Endothelial cell (in vitro differentiated cells): Measurements from ENCODE around the gene FOXA1. TPM values are rescaled to one million over a fixed set of nuclear protein-coding genes. Genes with fewer than 3 reads are reported as not detected.
A peak's percentile ranks its signal among the peaks of the same experiment; 100 is the strongest.

ENCODE experiments used
- DNase-seq: peaks from one replicate; pipeline ENCODE4 v3.0.0; 2021; ENCODE audit warnings: low spot score
- H3K27ac Mint-ChIP-seq: one replicate; pipeline ENCODE4 v1.8.0; 2021; ENCODE audit warnings: mixed read lengths, inconsistent platforms; ENCODE audit not compliant: unreplicated experiment
- H3K27me3 Mint-ChIP-seq: one replicate; pipeline ENCODE4 v1.8.0; 2021; ENCODE audit warnings: mild to moderate bottlenecking, moderate library complexity, mixed read lengths, inconsistent platforms; ENCODE audit not compliant: unreplicated experiment
- H3K36me3 Mint-ChIP-seq: one replicate; pipeline ENCODE4 v1.8.0; 2021; ENCODE audit warnings: mild to moderate bottlenecking, low read depth, mixed read lengths, inconsistent platforms; ENCODE audit not compliant: unreplicated experiment
- H3K4me1 Mint-ChIP-seq: one replicate; pipeline ENCODE4 v1.8.0; 2021; ENCODE audit warnings: mild to moderate bottlenecking, mixed read lengths, inconsistent platforms; ENCODE audit not compliant: unreplicated experiment
- H3K4me3 Mint-ChIP-seq: one replicate; pipeline ENCODE4 v1.8.0; 2021; ENCODE audit warnings: mild to moderate bottlenecking, mixed read lengths, inconsistent platforms; ENCODE audit not compliant: unreplicated experiment
- H3K9me3 Mint-ChIP-seq: one replicate; pipeline ENCODE4 v1.8.0; 2021; ENCODE audit warnings: mixed read lengths, inconsistent platforms; ENCODE audit not compliant: unreplicated experiment
- CTCF ChIP-seq: fragments of 200-600 bp; sonication (generic); IDR thresholded peaks from one replicate; pipeline ENCODE4 v1.5.0; 2021; ENCODE audit warnings: antibody characterized with exemption; ENCODE audit not compliant: unreplicated experiment
- total RNA-seq: library from RNA; stranded (reverse); fragmentation: NEBNext Ultra II Directional; extraction: Animal tissue kit (Norgen Biotek cat#: 25700); gene quantifications from one replicate; pipeline ENCODE4 v1.2.1, GENCODE V29; 2021; ENCODE audit not compliant: unreplicated experiment

The FOXA1 gene
- total RNA-seq, 1 donor from 2014 or later = 5.2 TPM

GRCh38 chr14:37598747-37599506 is 3.9 kb upstream of the FOXA1 start:
- peaks cover 47% of the 10 kb centered on the region for H3K27me3 Mint-ChIP-seq
- no peaks in the 10 kb centered on the region for H3K9me3 Mint-ChIP-seq
- peaks cover 20% of the 10 kb centered on the region for H3K4me1 Mint-ChIP-seq
- no peak for DNase-seq
- TF ChIP-seq CTCF = no peak
- H3K36me3 Mint-ChIP-seq = peaks cover 4% of the 10 kb centered on the region
- no peak overlapping the region for H3K27ac Mint-ChIP-seq
- peak overlapping the region; percentile 81 for H3K4me3 Mint-ChIP-seq

- no peak for DNase-seq
- no peak for TF ChIP-seq CTCF
- H3K9me3 Mint-ChIP-seq = no peaks in the 10 kb centered on the region
- peaks cover 5% of the 10 kb centered on the region for H3K36me3 Mint-ChIP-seq
- H3K4me3 Mint-ChIP-seq = peak overlapping the region; percentile 51
- peaks cover 21% of the 10 kb centered on the region for H3K4me1 Mint-ChIP-seq
- H3K27ac Mint-ChIP-seq = no peak overlapping the region
- H3K27me3 Mint-ChIP-seq = peaks cover 47% of the 10 kb centered on the region
These were observed 3.1 kb upstream of the FOXA1 start for GRCh38 chr14:37597914-37598746.

GRCh38 chr14:37597538-37597913 is 2.5 kb upstream of the FOXA1 start:
- H3K27me3 Mint-ChIP-seq = peaks cover 50% of the 10 kb centered on the region
- H3K4me1 Mint-ChIP-seq = peaks cover 21% of the 10 kb centered on the region
- peak overlapping the region; percentile 51 for H3K4me3 Mint-ChIP-seq
- peaks cover 5% of the 10 kb centered on the region for H3K36me3 Mint-ChIP-seq
- no peaks in the 10 kb centered on the region for H3K9me3 Mint-ChIP-seq
- no peak overlapping the region for H3K27ac Mint-ChIP-seq
- peak; percentile 60 for TF ChIP-seq CTCF
- peak; percentile 65 for DNase-seq

GRCh38 chr14:37596790-37597472 is 1.9 kb upstream of the FOXA1 start:
- Mint-ChIP-seq H3K36me3 (peaks cover 5% of the 10 kb centered on the region), H3K27ac (no peak overlapping the region), H3K4me1 (peaks cover 21% of the 10 kb centered on the region), H3K9me3 (no peaks in the 10 kb centered on the region), H3K4me3 (no peak overlapping the region), H3K27me3 (peaks cover 47% of the 10 kb centered on the region)
- DNase-seq = no peak
- no peak for TF ChIP-seq CTCF
